A673 (cell line): ENCODE results near the gene GCAT. TPM values are rescaled to one million over a fixed set of nuclear protein-coding genes. Genes with fewer than 3 reads are reported as not detected.

Source experiments
- BruUV-seq: library from RNA; stranded (reverse); fragments of 400-500 nt; replicated peaks from 2 replicates; lab custom pipeline; 2021; lab: Mats Ljungman, UMichigan
- CTCF ChIA-PET: fragments of 300-600 bp; sonication (Branson Sonifier 250); formaldehyde crosslinking; loops from one replicate; lab custom pipeline; 2022; ENCODE audit warnings: antibody characterized with exemption; lab: Charles Lee
- POLR2A ChIA-PET: fragments of 300-600 bp; sonication (Branson Sonifier 250); formaldehyde crosslinking; loops from one replicate; lab custom pipeline; 2022; ENCODE audit warnings: antibody characterized with exemption; ENCODE audit not compliant: low non-redundant PET; lab: Charles Lee
- DNase-seq: peaks from one replicate; pipeline ENCODE4 v3.0.0-alpha.2; 2015; ENCODE audit warnings: low spot score
- H3K27ac ChIP-seq: fragments of 200-600 bp; sonication (generic); 2 replicates; pipeline ENCODE4 v1.5.1; 2016; ENCODE audit warnings: mixed run types, low read depth, mild to moderate bottlenecking, mixed read lengths, antibody characterized with exemption, low read length; ENCODE audit not compliant: poor library complexity, severe bottlenecking
- H3K27me3 ChIP-seq: fragments of 200-600 bp; sonication (generic); replicated peaks from 2 replicates; pipeline ENCODE4 v1.6.1; 2017; ENCODE audit warnings: mixed run types, low read depth, mild to moderate bottlenecking, mixed read lengths, antibody characterized with exemption, low read length; ENCODE audit not compliant: insufficient read depth, poor library complexity
- H3K36me3 ChIP-seq: fragments of 200-600 bp; sonication (generic); 2 replicates; pipeline ENCODE4 v1.6.1; 2016; ENCODE audit warnings: mixed run types, mild to moderate bottlenecking, mixed read lengths, antibody characterized with exemption, low read length; ENCODE audit not compliant: insufficient read depth, poor library complexity, severe bottlenecking
- H3K4me1 ChIP-seq: fragments of 200-600 bp; sonication (generic); 2 replicates; pipeline ENCODE4 v1.6.1; 2017; ENCODE audit warnings: mixed run types, mild to moderate bottlenecking, mixed read lengths, antibody characterized with exemption, low read length; ENCODE audit not compliant: insufficient read depth, poor library complexity, severe bottlenecking
- H3K4me3 ChIP-seq: fragments of 200-600 bp; sonication (generic); 2 replicates; pipeline ENCODE4 v1.5.1; 2016; ENCODE audit warnings: low read depth, mixed run types, mild to moderate bottlenecking, mixed read lengths, low read length; ENCODE audit not compliant: poor library complexity, severe bottlenecking
- H3K9me3 ChIP-seq: fragments of 200-600 bp; sonication (generic); 2 replicates; pipeline ENCODE4 v1.6.1; 2016; ENCODE audit warnings: mixed run types, low read depth, mild to moderate bottlenecking, mixed read lengths, antibody characterized with exemption, low read length; ENCODE audit not compliant: poor library complexity, severe bottlenecking
- EZH2 ChIP-seq: fragments of 200-600 bp; sonication (generic); IDR thresholded peaks from 2 replicates; pipeline ENCODE4 v1.6.1; 2017; ENCODE audit warnings: borderline replicate concordance, low read depth, mild to moderate bottlenecking, mixed read lengths, antibody characterized with exemption, low read length; ENCODE audit not compliant: poor library complexity, severe bottlenecking
- intact Hi-C: fragments of 100-400 bp; cut with micrococcal nuclease; formaldehyde crosslinking; loops from one replicate; pipeline ENCODE4 v1.10.0; 2022; ENCODE audit not compliant: unreplicated experiment
- total RNA-seq: library from RNA; stranded (reverse); gene quantifications from 2 replicates; pipeline ENCODE4 v1.2.3, GENCODE V29; 2021
- TF ChIP-seq, protein P1 (sequence below): fragments of 300-800, 200-600 bp; sonication (generic); conservative IDR thresholded peaks from 2 replicates; pipeline ENCODE4 v1.5.1; 2017; ENCODE audit warnings: low read depth, mild to moderate bottlenecking, antibody characterized with exemption, low read length, moderate library complexity, mixed read lengths

The GCAT gene
- total RNA-seq, 1 experiment from 2014 or later, result 21.4 TPM

DNA sequence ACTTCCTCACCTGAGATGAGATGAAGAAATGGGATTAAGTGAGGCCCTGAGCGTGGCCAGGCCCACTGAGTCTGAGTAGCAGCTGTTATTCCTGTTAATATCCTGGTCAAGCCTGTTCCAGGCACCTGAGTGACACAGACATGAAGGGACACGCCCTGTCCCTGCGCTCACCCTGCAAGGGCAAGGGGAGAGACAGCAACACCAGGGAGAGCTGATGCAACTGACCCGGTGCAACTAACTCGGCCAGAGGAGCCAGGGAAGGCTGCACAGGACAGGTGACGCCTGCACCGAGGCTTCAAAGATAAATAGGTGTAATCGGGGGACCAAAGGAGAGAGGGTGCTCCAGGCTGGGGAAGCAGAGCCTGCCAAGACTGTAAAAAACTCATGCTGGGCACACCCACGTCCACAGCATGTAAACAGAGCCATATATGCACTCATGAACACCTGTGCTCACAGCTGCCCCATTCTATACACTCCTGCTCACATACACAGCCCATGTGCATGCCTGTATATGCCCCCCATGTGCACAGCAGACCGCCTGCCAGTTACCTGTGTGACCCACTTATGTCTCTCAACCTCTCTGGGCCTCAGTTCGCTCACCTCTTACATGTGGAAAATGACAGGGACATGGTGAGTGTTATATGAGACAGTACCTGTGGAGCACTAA lies 22.8 kb upstream of the GCAT start:
- Histone ChIP-seq H3K9me3 (no peaks in the 10 kb centered on the region), H3K27me3 (no peaks in the 10 kb centered on the region), H3K36me3 (no peaks in the 10 kb centered on the region), H3K4me1 (no peaks in the 10 kb centered on the region), H3K27ac (no peak overlapping the region), H3K4me3 (no peak overlapping the region)
- CTCF ChIA-PET, result no interaction called here
- DNase-seq, result no peak
- intact Hi-C loops, result no loop called here
- POLR2A ChIA-PET, result no interaction called here
- TF ChIP-seq EZH2, result no peak
- TF ChIP-seq, protein P1, sequence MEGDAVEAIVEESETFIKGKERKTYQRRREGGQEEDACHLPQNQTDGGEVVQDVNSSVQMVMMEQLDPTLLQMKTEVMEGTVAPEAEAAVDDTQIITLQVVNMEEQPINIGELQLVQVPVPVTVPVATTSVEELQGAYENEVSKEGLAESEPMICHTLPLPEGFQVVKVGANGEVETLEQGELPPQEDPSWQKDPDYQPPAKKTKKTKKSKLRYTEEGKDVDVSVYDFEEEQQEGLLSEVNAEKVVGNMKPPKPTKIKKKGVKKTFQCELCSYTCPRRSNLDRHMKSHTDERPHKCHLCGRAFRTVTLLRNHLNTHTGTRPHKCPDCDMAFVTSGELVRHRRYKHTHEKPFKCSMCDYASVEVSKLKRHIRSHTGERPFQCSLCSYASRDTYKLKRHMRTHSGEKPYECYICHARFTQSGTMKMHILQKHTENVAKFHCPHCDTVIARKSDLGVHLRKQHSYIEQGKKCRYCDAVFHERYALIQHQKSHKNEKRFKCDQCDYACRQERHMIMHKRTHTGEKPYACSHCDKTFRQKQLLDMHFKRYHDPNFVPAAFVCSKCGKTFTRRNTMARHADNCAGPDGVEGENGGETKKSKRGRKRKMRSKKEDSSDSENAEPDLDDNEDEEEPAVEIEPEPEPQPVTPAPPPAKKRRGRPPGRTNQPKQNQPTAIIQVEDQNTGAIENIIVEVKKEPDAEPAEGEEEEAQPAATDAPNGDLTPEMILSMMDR, result no peak
- no TSS peak for BruUV-seq

DNA sequence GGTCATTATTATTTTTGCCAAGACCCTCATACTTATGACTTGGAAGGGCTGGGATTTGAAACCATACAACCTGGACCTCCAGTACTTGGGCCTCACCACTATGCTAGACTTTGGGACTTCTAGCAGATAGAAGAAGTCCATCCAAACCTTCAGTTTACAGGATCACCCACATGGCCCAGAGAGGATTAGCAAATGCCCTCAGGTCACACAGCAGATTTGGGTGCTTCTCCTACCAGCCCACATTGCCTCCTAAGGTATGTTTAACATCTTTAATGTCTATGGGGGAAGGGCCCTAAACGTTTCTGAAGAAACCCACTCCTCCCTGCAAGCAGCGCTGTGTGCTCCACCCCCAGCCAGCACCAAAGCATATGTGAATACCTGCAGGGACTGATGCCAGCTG lies 17.5 kb upstream of the GCAT start:
- Histone ChIP-seq H3K4me3 (no peak overlapping the region), H3K9me3 (no peaks in the 10 kb centered on the region), H3K27ac (no peak overlapping the region), H3K36me3 (no peaks in the 10 kb centered on the region), H3K27me3 (no peaks in the 10 kb centered on the region), H3K4me1 (no peaks in the 10 kb centered on the region)
- TF ChIP-seq, protein P1, result no peak
- no peak for TF ChIP-seq EZH2
- intact Hi-C loops, result loop anchor here (5.0 kb wide), 1 partner anchor 168 kb away; no protein-coding TSS in a partner anchor
- no TSS peak for BruUV-seq
- ChIA-PET POLR2A (no interaction called here), CTCF (no interaction called here)
- no peak for DNase-seq

DNA sequence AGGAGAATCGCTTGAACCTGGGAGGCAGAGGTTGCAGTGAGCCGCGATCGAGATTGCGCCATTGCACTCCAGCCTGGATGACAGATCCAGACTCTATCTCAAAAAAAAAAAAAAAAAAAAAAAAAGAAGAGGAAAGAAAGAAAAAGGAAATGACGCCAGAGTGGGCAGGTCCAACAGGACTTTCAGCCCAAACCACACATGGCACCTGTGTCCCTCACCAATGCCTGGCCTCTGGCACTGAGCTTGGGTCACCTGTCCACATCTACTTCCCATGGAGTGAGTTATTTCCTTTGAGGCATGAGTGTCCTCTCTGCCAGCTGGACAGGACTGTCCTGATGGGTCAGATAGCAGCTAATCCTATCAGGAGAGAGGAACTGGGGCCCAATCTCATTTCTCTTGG lies 15.2 kb upstream of the GCAT start:
- TF ChIP-seq, protein P1, result no peak
- no peak for TF ChIP-seq EZH2
- Histone ChIP-seq H3K4me1 (no peaks in the 10 kb centered on the region), H3K4me3 (no peak overlapping the region), H3K27ac (no peak overlapping the region), H3K9me3 (no peaks in the 10 kb centered on the region), H3K36me3 (no peaks in the 10 kb centered on the region), H3K27me3 (no peaks in the 10 kb centered on the region)
- no TSS peak for BruUV-seq
- intact Hi-C loops, result loop anchor here (5.0 kb wide), 1 partner anchor 170 kb away; no protein-coding TSS in a partner anchor
- ChIA-PET POLR2A (no interaction called here), CTCF (interaction anchor here (0.7 to 1.3 kb wide), 4 partner anchors 149 to 203 kb away, joined by 6 to 11 read pairs (median 8); no protein-coding TSS in a partner anchor)
- DNase-seq, result no peak
